Measurements from ENCODE around the gene PRF1.
"Not testable (repeated sequence)": the region's sequence is repeated elsewhere in the genome, so short reads cannot be mapped to it uniquely, and the experiment has no call there.

PRF1 gene

GRCh38 chr10:70592186-70592735 is 10.3 kb downstream of the PRF1 start:
- no peak for DNase-seq

GRCh38 chr10:70590655-70591416 is 11.7 kb downstream of the PRF1 start:
- no peak for DNase-seq

- DNase-seq, result no peak
Measured at GRCh38 chr10:70589762-70590654, 12.5 kb downstream of the PRF1 start.

GRCh38 chr10:70588859-70589570 is 13.5 kb downstream of the PRF1 start:
- DNase-seq, result no peak

GRCh38 chr10:70588255-70588654 is 14.3 kb downstream of the PRF1 start:
- DNase-seq, result no peak

GRCh38 chr10:70587045-70587658 is 15.4 kb downstream of the PRF1 start:
- DNase-seq, result no peak

- no peak for DNase-seq
Measured at GRCh38 chr10:70586348-70586930, 16.1 kb downstream of the PRF1 start.

- DNase-seq, result no peak
Measured at GRCh38 chr10:70585578-70586169, 16.9 kb downstream of the PRF1 start.

- DNase-seq, result no peak
Measured at GRCh38 chr10:70584909-70585544, 17.5 kb downstream of the PRF1 start.

GRCh38 chr10:70584366-70584765 is 18.2 kb downstream of the PRF1 start:
- DNase-seq, result no peak

- no peak for DNase-seq
Measured at GRCh38 chr10:70583669-70584037, 18.9 kb downstream of the PRF1 start.

- no peak for DNase-seq
Measured at GRCh38 chr10:70582793-70583668, 19.5 kb downstream of the PRF1 start.

GRCh38 chr10:70581176-70581575 is 21.4 kb downstream of the PRF1 start:
- not testable (repeated sequence) for DNase-seq

GRCh38 chr10:70579234-70580002 is 23.1 kb downstream of the PRF1 start:
- no peak for DNase-seq

GRCh38 chr10:70578371-70578947 is 24.1 kb downstream of the PRF1 start:
- DNase-seq, result peak; percentile 51

GRCh38 chr10:70576803-70577517 is 25.6 kb downstream of the PRF1 start:
- DNase-seq, result no peak

GRCh38 chr10:70575874-70576802 is 26.4 kb downstream of the PRF1 start:
- no peak for DNase-seq

Measured in activated CD4-positive, alpha-beta T cell treated with anti-CD3 and anti-CD28 coated beads for 4 hours (primary cell).